Activated CD4-positive, alpha-beta memory T cell treated with anti-CD3 and anti-CD28 coated beads for 36 hours (primary cell): ENCODE measurements around the gene MCF2L. TPM values are rescaled to one million over a fixed set of nuclear protein-coding genes. Genes with fewer than 3 reads are reported as not detected.

Experiments
- CTCF ChIA-PET: fragments of 350-600 bp; sonication (Branson Sonifier 250); formaldehyde crosslinking; loops from one replicate; lab custom pipeline; 2021; ENCODE audit warnings: antibody characterized with exemption, inconsistent platforms; lab: Charles Lee
- POLR2A ChIA-PET: fragments of 350-600 bp; sonication (Branson Sonifier 250); formaldehyde crosslinking; loops from one replicate; lab custom pipeline; 2021; ENCODE audit warnings: antibody characterized with exemption; lab: Charles Lee
- DNase-seq: peaks from one replicate; pipeline ENCODE4 v3.0.0-alpha.2; 2020
- H3K27ac Mint-ChIP-seq: one replicate; pipeline ENCODE4 v1.8.0; 2021; ENCODE audit warnings: mixed read lengths
- H3K27me3 Mint-ChIP-seq: one replicate; pipeline ENCODE4 v1.8.0; 2021; ENCODE audit warnings: mixed read lengths
- H3K36me3 Mint-ChIP-seq: one replicate; pipeline ENCODE4 v1.8.0; 2021; ENCODE audit warnings: mixed read lengths
- H3K4me1 Mint-ChIP-seq: one replicate; pipeline ENCODE4 v1.8.0; 2021; ENCODE audit warnings: low read depth, mixed read lengths
- H3K4me3 Mint-ChIP-seq: one replicate; pipeline ENCODE4 v1.8.0; 2021; ENCODE audit warnings: mild to moderate bottlenecking, mixed read lengths
- H3K9me3 Mint-ChIP-seq: one replicate; pipeline ENCODE4 v1.8.0; 2021; ENCODE audit warnings: mixed read lengths
- intact Hi-C: fragments of 100-400 bp; cut with micrococcal nuclease; formaldehyde crosslinking; loops from one replicate; pipeline ENCODE4 v1.15.1; 2023
- total RNA-seq, 2 experiments: library from RNA; stranded (reverse); gene quantifications; one replicate each; pipeline ENCODE4 v1.2.3, GENCODE V29; 2021

The MCF2L gene
- total RNA-seq, 2 experiments from 2014 or later = 7.1 to 8.0 TPM

DNA sequence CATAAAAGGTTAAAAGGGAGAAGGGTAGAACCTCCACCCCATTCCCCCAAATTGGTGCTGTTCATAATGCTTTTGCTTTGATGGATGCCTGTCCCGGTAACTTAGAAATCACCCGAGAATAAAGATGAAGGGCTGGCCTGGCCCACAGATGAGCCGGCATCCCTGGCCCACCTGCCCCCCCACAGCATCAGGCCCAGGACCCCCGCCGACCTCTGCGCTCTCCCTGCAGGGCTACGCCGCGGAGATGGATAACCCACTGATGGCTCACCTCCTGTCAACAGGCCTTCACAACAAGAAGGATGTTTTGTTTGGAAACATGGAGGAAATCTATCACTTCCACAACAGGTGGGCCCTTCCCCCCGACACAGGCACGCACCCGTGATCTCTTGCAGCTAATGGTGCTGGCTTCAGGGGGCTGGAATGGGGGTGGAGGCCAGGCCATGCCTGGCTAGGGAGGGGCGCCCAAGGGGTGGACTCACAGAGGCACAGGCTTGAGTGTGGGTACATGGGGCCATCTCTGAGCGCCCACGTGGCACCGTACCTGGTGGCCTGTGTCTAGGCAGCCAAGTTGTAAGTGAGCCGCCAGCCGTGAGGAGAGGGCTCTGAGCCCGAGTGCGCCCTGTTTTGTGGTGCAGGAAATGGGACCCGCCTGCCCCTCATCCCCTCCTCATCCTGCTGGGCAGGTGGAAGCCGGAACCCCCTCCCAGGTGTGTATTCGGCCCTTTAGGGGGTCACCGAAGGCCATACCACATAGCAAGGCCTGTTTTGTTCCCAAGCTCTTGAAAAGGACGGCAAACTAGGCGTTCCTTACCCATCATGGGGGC lies 113.4 kb downstream of the MCF2L start:
- Mint-ChIP-seq H3K36me3 (peaks cover 4% of the 10 kb centered on the region), H3K4me3 (no peak overlapping the region), H3K27me3 (no peaks in the 10 kb centered on the region), H3K4me1 (no peaks in the 10 kb centered on the region), H3K9me3 (no peaks in the 10 kb centered on the region), H3K27ac (no peak overlapping the region)
- POLR2A ChIA-PET = no interaction called here
- CTCF ChIA-PET = no interaction called here
- DNase-seq = no peak
- intact Hi-C loops = no loop called here

DNA sequence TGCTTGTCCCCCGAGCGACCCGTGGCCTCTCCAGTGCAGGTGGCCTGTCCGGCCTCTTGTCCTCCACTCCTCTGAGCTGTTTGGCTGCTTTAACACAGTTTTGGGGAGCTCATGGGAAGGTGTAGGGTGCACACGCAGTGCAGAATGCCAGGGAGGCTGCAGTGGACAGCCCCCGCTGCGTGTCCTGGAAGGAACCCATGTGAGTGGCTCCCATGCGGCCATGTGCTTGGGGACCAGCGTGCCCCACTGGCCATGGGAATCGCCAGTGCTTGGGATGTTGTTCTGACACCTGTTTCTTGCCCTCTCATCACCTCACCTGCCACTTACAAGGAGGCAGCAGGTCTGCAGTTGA lies 114.0 kb downstream of the MCF2L start:
- H3K4me1 Mint-ChIP-seq = no peaks in the 10 kb centered on the region
- H3K27me3 Mint-ChIP-seq = no peaks in the 10 kb centered on the region
- H3K27ac Mint-ChIP-seq = no peak overlapping the region
- ChIA-PET CTCF (no interaction called here), POLR2A (no interaction called here)
- H3K9me3 Mint-ChIP-seq = no peaks in the 10 kb centered on the region
- intact Hi-C loops = no loop called here
- peaks cover 1% of the 10 kb centered on the region for H3K36me3 Mint-ChIP-seq
- no peak for DNase-seq
- no peak overlapping the region for H3K4me3 Mint-ChIP-seq

DNA sequence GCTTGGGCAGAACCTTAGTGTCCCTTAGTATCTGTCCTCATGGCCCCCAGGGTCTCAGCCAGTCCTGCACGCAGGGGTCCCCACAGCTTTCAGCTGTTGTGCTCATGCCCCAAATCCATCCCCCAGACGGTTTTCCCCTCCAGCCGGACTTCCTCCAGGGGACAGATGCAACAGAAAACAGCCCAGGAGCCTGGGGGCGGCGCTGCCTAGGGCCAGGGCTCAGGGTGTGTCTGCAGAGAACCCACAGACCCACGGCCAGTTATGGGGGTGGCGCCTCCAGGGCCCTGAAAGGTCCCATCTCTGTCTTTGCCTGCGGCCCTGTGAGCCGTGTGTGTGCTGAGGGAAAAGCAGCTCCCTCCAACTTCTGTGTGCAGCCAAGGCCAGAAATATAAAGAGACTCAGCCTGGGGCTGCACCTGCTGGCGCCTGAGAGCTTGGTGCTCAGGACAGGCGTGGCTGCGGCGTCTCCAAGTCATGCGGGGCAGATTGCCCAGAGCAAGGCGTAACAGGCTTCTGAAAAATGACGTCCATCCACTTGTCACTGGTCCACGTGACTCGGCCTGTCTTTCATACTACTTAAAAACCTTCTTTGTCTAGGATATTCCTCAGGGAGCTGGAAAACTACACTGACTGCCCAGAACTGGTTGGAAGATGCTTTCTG lies 114.5 kb downstream of the MCF2L start:
- intact Hi-C loops = no loop called here
- POLR2A ChIA-PET = no interaction called here
- no peaks in the 10 kb centered on the region for H3K27me3 Mint-ChIP-seq
- CTCF ChIA-PET = no interaction called here
- no peak for DNase-seq
- H3K9me3 Mint-ChIP-seq = no peaks in the 10 kb centered on the region
- no peak overlapping the region for H3K27ac Mint-ChIP-seq
- no peaks in the 10 kb centered on the region for H3K4me1 Mint-ChIP-seq
- H3K36me3 Mint-ChIP-seq = peaks cover 1% of the 10 kb centered on the region
- no peak overlapping the region for H3K4me3 Mint-ChIP-seq

DNA sequence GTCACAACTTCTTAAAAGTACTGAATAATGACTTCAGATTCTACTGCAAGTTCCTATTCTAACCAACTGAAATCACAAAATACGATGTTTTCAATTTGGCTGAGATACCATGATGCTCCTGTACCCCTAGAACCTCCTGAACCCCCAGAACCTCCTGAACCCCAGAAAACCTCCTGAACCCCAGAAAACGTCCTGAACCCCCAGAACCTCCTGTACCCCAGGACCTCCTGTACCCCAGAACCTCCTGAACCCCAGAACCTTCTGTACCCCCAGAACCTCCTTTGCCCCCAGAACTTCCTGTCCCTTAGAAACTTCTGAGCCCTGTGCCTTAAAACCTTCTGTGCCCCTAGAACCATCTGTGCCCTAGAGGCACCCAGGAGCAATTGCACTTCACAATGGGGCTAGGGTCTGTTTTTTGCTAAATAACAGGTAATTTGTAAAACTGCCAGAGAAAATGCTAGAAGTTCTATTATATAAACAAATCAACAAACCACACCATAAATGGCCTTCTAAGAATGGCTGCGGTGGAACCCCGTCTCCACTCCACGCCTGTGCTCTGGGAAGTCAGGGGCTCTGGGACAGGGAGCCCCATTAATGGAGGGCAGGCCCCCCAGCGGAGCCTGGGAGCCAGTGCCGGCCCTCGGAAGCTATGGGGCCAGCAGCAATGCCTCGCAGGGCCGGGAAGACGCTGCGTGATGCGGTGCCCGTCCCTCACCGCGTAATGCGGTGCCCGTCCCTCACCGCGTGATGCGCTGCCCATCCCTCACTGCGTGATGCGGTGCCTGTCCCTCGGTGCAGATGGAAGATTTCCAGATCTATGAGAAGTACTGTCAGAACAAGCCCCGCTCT lies 115.3 kb downstream of the MCF2L start:
- ChIA-PET CTCF (no interaction called here), POLR2A (no interaction called here)
- H3K27ac Mint-ChIP-seq = no peak overlapping the region

DNA sequence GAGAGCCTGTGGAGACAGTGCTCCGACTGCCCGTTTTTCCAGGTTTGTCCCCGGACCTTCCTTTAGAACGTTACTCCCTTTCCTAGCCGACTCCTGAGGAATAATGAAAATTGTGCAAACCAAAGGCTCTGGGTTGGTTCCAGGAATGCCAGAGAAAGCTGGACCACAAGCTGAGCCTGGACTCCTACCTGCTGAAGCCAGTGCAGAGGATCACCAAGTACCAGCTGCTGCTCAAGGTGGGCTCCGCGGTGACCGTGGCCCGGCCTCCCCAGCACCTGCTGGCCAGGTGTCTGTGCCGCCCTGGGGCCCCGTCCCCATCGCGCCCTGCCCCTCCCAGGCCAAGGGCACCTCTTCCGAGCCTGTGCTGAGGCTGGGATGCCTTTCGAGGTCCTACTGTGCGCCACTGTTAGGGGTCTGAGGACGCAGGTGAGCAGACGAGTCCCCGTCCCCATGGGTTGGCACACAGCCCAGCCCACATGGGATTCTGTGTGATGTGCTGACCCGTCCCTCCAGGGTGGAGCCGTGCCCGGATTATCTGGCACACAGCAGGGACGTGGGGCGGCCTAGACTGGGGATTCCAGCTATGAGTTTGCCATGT lies 116.0 kb downstream of the MCF2L start:
- ChIA-PET POLR2A (no interaction called here), CTCF (no interaction called here)
- intact Hi-C loops = no loop called here
- no peaks in the 10 kb centered on the region for H3K9me3 Mint-ChIP-seq
- H3K27me3 Mint-ChIP-seq = no peaks in the 10 kb centered on the region
- DNase-seq = no peak
- no peak overlapping the region for H3K4me3 Mint-ChIP-seq
- H3K4me1 Mint-ChIP-seq = no peaks in the 10 kb centered on the region
- H3K36me3 Mint-ChIP-seq = peaks cover 1% of the 10 kb centered on the region
- no peak overlapping the region for H3K27ac Mint-ChIP-seq

More for the DNA sequence above, 115.3 kb downstream of the MCF2L start:
- intact Hi-C loops = no loop called here
- Mint-ChIP-seq H3K4me1 (no peaks in the 10 kb centered on the region), H3K36me3 (peaks cover 1% of the 10 kb centered on the region), H3K27me3 (no peaks in the 10 kb centered on the region), H3K9me3 (no peaks in the 10 kb centered on the region), H3K4me3 (no peak overlapping the region)
- DNase-seq = no peak

DNA sequence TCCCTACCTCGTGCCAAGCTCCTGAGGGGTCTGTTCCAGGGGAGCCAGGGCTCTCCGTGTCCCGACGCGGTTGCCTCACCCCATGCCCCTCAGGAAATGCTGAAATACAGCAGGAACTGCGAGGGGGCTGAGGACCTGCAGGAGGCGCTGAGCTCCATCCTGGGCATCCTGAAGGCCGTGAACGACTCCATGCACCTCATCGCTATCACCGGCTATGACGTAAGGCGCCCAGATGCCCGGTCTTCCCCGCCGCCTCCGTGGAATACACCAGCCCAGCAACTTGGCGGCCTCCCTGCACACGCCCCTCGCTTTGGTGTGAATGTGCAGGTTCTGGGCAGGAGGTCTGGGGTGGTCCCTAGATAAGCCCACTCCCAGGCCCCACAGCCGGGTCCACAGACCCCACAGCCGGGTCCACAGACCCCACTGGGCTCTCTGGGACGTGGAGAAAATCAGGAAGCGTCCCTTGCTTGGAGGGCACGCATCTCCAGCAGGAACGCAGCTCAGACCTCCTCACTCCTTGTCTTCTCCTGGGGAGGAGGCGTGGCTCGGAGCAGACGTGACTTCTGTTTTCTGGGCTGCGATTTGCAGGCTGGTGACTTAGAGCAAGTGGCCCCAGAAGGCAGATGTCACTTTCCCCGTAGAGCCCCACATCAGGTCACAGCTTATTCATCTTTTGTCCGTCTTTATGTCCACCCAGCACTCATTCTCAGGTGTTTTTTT lies 117.2 kb downstream of the MCF2L start:
- Mint-ChIP-seq H3K9me3 (no peaks in the 10 kb centered on the region), H3K36me3 (peaks cover 1% of the 10 kb centered on the region), H3K4me3 (no peak overlapping the region), H3K4me1 (no peaks in the 10 kb centered on the region), H3K27ac (no peak overlapping the region), H3K27me3 (no peaks in the 10 kb centered on the region)
- DNase-seq = no peak
- ChIA-PET CTCF (no interaction called here), POLR2A (no interaction called here)
- intact Hi-C loops = no loop called here

DNA sequence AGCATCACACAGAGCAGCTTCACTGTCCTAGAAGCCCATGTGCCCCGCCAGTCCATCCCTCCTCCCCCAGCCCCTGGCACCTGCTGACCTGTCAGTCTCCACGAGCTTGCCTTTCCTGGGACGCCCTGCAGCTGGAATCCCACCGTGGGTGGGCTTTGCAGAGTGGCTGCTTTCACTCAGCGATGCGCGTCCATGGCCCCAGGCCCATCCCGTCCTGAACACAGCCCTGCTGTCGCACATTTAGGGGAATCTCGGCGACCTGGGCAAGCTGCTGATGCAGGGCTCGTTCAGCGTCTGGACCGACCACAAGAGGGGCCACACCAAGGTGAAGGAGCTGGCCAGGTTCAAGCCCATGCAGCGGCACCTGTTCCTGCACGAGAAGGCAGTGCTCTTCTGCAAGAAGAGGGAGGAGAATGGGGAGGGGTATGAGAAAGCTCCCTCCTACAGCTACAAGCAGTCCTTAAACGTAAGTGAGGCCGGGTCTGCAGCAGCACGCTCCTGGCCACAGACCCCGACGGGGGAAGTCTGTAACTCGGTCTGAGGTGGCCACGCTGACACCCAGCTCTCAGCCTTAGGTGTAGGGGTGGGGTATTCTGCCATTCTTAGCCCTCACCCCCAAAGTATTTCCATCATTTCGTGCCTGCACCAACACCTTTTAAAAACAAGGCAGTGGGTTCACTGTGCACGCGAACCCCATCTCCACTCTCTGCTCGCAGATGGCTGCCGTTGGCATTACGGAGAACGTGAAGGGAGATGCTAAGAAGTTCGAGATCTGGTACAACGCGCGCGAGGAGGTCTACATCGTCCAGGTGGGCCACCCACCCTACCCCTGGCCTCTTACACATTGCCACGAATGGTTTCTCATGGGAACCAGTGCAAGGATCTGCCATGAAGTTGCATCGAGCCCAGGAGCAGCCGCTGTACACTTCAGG lies 118.2 kb downstream of the MCF2L start:
- Mint-ChIP-seq H3K4me3 (no peak overlapping the region), H3K4me1 (no peaks in the 10 kb centered on the region), H3K9me3 (no peaks in the 10 kb centered on the region), H3K36me3 (peaks cover 1% of the 10 kb centered on the region), H3K27me3 (no peaks in the 10 kb centered on the region), H3K27ac (no peak overlapping the region)
- ChIA-PET POLR2A (no interaction called here), CTCF (no interaction called here)
- intact Hi-C loops = no loop called here
- DNase-seq = no peak

DNA sequence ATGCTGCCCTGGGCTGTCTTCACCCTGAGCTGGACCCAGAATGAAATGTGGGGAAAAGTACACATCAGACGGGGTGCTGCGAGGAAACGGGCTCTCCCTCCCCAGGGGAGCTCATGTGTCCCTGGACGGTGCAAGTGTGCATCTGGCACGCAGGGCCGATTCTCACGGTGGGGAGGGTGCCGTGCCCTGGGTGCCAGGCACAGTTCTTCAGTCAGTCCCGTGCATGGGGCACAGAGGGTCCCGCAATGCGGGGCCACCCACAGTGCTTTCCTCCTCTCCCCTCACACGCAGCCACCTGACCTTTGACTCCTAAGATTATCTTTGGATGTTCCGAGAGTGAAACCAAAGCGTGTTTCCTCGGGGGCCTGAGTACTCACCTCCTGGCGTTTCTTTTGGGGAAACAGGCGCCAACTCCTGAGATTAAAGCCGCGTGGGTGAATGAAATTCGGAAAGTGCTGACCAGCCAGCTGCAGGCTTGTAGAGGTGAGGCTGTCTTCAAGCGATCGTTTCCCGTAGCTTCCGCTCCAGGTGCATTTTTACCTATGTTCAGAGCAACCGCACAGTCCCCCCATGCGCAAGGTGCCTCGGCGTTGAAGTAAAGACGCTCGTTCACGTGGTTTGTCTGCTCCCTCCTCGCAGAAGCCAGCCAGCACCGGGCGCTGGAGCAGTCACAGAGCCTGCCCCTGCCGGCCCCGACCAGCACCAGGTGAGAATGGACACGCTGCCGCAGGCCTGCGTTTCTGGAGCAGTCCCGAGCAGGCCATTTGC lies 119.1 kb downstream of the MCF2L start:
- H3K4me1 Mint-ChIP-seq = no peaks in the 10 kb centered on the region
- ChIA-PET POLR2A (no interaction called here), CTCF (no interaction called here)
- H3K4me3 Mint-ChIP-seq = no peak overlapping the region
- no peaks in the 10 kb centered on the region for H3K27me3 Mint-ChIP-seq
- peaks cover 1% of the 10 kb centered on the region for H3K36me3 Mint-ChIP-seq
- no peaks in the 10 kb centered on the region for H3K9me3 Mint-ChIP-seq
- no peak for DNase-seq
- intact Hi-C loops = no loop called here
- no peak overlapping the region for H3K27ac Mint-ChIP-seq

DNA sequence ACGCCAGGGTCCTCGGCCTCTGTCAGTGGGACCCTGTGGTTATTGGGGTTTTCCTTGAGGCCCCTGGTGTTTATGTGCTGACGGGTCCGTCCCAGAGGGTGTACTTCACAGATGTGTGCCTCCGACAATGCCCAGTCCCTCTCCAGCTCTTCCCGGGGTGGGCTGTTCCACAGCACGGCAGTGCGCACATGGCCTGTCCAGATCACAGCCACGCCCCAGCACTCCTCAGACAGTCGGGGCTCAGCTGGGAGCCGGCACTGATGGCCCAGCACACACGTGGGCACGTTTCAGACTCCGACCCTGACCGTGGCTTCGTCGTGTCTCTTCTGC lies 119.6 kb downstream of the MCF2L start:
- H3K4me3 Mint-ChIP-seq = no peak overlapping the region
- H3K36me3 Mint-ChIP-seq = peaks cover 1% of the 10 kb centered on the region
- DNase-seq = no peak
- ChIA-PET CTCF (no interaction called here), POLR2A (no interaction called here)
- no peaks in the 10 kb centered on the region for H3K9me3 Mint-ChIP-seq
- intact Hi-C loops = no loop called here
- no peak overlapping the region for H3K27ac Mint-ChIP-seq
- no peaks in the 10 kb centered on the region for H3K27me3 Mint-ChIP-seq
- no peaks in the 10 kb centered on the region for H3K4me1 Mint-ChIP-seq

DNA sequence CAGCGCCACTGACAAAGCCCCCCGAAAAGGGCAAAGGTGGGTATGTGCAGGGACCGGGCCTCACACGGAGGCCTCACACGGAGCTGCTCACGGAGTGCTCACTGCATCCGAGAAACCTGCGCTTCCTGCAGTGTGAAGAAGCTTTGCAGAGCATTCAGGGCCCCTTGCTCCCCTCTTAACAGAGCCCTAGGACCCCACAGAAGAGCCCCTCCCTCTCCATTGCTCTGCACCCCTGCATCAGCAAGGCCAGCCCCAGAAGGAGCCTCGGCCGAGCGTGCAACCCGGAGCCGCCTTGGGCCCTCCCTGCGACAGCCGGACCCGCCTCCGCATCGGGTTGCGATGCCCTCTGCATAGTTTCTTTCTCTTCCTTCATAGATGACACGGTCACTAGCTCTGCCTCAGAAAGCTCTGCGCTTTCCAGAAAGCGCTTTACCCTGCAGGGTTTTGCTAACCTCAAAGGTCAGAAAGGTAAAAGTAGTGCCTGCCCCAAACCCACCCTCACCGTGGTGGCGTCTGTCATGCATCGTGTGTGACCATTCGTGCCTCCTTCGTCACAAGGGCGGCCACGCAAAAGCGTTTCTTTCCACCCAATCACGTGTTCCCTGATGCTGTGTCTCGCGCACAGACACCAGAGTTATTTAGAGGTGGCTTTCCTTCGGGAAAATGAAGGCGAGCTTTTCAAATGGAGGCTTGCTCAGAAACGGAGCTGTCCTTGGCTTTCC lies 120.8 kb downstream of the MCF2L start:
- no peak for DNase-seq
- Mint-ChIP-seq H3K9me3 (no peaks in the 10 kb centered on the region), H3K4me3 (no peak overlapping the region), H3K27me3 (no peaks in the 10 kb centered on the region), H3K27ac (no peak overlapping the region), H3K4me1 (no peaks in the 10 kb centered on the region), H3K36me3 (no peaks in the 10 kb centered on the region)
- ChIA-PET POLR2A (no interaction called here), CTCF (interaction anchor here (1.0 kb wide), 1 partner anchor 60 kb away, joined by 3 read pairs; no protein-coding TSS in a partner anchor)
- intact Hi-C loops = no loop called here
